Measurements from ENCODE around the gene C19orf67.
A peak's percentile ranks its signal among the peaks of the same experiment; 100 is the strongest.

Gene C19orf67

GRCh38 chr19:14107581-14108461 is 22.2 kb upstream of the C19orf67 start:
- no peak for DNase-seq (ENCODE audit: low spot score)

- DNase-seq (ENCODE audit: low spot score) = no peak
Observed at GRCh38 chr19:14106840-14107239, 21.3 kb upstream of the C19orf67 start.

GRCh38 chr19:14105680-14106079 is 20.1 kb upstream of the C19orf67 start:
- no peak for DNase-seq (ENCODE audit: low spot score)

- DNase-seq (ENCODE audit: low spot score) = no peak
Observed at GRCh38 chr19:14103310-14103709, 17.7 kb upstream of the C19orf67 start.

- DNase-seq (ENCODE audit: low spot score) = no peak
Observed at GRCh38 chr19:14102756-14103155, 17.2 kb upstream of the C19orf67 start.

GRCh38 chr19:14102102-14102696 is 16.6 kb upstream of the C19orf67 start:
- no peak for DNase-seq (ENCODE audit: low spot score)

GRCh38 chr19:14101003-14101545 is 15.5 kb upstream of the C19orf67 start:
- no peak for DNase-seq (ENCODE audit: low spot score)

GRCh38 chr19:14097532-14098151 is 12.1 kb upstream of the C19orf67 start:
- DNase-seq (ENCODE audit: low spot score) = no peak

- no peak for DNase-seq (ENCODE audit: low spot score)
Observed at GRCh38 chr19:14096272-14096992, 10.8 kb upstream of the C19orf67 start.

- no peak for DNase-seq (ENCODE audit: low spot score)
Observed at GRCh38 chr19:14094854-14095253, 9.3 kb upstream of the C19orf67 start.

- DNase-seq (ENCODE audit: low spot score) = no peak
Observed at GRCh38 chr19:14093117-14093823, 7.7 kb upstream of the C19orf67 start.

- no peak for DNase-seq (ENCODE audit: low spot score)
Observed at GRCh38 chr19:14091813-14092462, 6.4 kb upstream of the C19orf67 start.

GRCh38 chr19:14091081-14091812 is 5.7 kb upstream of the C19orf67 start:
- DNase-seq (ENCODE audit: low spot score) = peak; percentile 92

- peak; percentile 87 for DNase-seq (ENCODE audit: low spot score)
Observed at GRCh38 chr19:14090509-14091080, 5.0 kb upstream of the C19orf67 start, which contains the start of gene SAMD1. Gene SAMD1, minus strand, starts transcription at chr19:14090751.

- peak; percentile 77 for DNase-seq (ENCODE audit: low spot score)
Observed at GRCh38 chr19:14089662-14090508, 4.3 kb upstream of the C19orf67 start.

GRCh38 chr19:14089412-14089661 is 3.8 kb upstream of the C19orf67 start:
- DNase-seq (ENCODE audit: low spot score) = no peak

- DNase-seq (ENCODE audit: low spot score) = no peak
Observed at GRCh38 chr19:14088634-14089411, 3.2 kb upstream of the C19orf67 start.

- DNase-seq (ENCODE audit: low spot score) = no peak
Observed at GRCh38 chr19:14086098-14086497, 515 bp upstream of the C19orf67 start.

GRCh38 chr19:14082675-14082960 is 3.0 kb downstream of the C19orf67 start:
- no peak for DNase-seq (ENCODE audit: low spot score)

Data from iPS-NIHi11 (cell line).